Measurements from ENCODE around the gene LRG1. TPM values are rescaled to one million over a fixed set of nuclear protein-coding genes. Genes with fewer than 3 reads are reported as not detected.

The LRG1 gene
- total and polyA plus RNA-seq, 2 of the 13 experiments (the other 11 are each of a cell fraction or from before 2014, with no cell fraction given), result 12.0 to 39.3 TPM

GRCh38 chr19:4531562-4532165, 8.2 kb downstream of the LRG1 start (continued):
- TF ChIP-seq ZNF792 (CRISPR knock-in tag; IDR thresholded peaks at IDR 0.05) (peak; percentile 92; the same call in 1 of the 2 replicates), KDM5B (CRISPR knock-in tag; IDR thresholded peaks at IDR 0.05; ENCODE audit: borderline replicate concordance) (peak; percentile 92; the same call in 1 of the 2 replicates), KAT8 (CRISPR knock-in tag; IDR thresholded peaks at IDR 0.05) (peak; percentile 43; the same call in 1 of the 2 replicates), IRF2 (CRISPR knock-in tag; IDR thresholded peaks at IDR 0.05) (peak; percentile 82), SOX5 (CRISPR knock-in tag; IDR thresholded peaks at IDR 0.05; ENCODE audit: borderline replicate concordance) (peak; percentile 54), SATB2 (CRISPR knock-in tag; IDR thresholded peaks at IDR 0.05) (peak; percentile 67), ZHX2 (IDR thresholded peaks at IDR 0.05; ENCODE audit: low read depth) (no peak), ZHX2 (CRISPR knock-in tag; IDR thresholded peaks at IDR 0.05; ENCODE audit: borderline replicate concordance) (no peak), ZKSCAN8 (CRISPR knock-in tag; IDR thresholded peaks at IDR 0.05; ENCODE audit: borderline replicate concordance) (peak; percentile 48; the same call in 1 of the 2 replicates), POLR2AphosphoS5 (IDR thresholded peaks at IDR 0.05; ENCODE audit: low read depth, low read length) (no peak), MNT (IDR thresholded peaks at IDR 0.05) (peak; percentile 97), SP4 (CRISPR knock-in tag; IDR thresholded peaks at IDR 0.05) (peak; percentile 27; the same call in 1 of the 2 replicates), ARNT2 (CRISPR knock-in tag; IDR thresholded peaks at IDR 0.05; ENCODE audit: low read depth) (peak; percentile 85)
- TF ChIP-seq, protein P1, sequence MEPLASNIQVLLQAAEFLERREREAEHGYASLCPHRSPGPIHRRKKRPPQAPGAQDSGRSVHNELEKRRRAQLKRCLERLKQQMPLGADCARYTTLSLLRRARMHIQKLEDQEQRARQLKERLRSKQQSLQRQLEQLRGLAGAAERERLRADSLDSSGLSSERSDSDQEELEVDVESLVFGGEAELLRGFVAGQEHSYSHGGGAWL (CRISPR knock-in tag; IDR thresholded peaks at IDR 0.05), result peak; percentile 91
- TF ChIP-seq, protein P2, sequence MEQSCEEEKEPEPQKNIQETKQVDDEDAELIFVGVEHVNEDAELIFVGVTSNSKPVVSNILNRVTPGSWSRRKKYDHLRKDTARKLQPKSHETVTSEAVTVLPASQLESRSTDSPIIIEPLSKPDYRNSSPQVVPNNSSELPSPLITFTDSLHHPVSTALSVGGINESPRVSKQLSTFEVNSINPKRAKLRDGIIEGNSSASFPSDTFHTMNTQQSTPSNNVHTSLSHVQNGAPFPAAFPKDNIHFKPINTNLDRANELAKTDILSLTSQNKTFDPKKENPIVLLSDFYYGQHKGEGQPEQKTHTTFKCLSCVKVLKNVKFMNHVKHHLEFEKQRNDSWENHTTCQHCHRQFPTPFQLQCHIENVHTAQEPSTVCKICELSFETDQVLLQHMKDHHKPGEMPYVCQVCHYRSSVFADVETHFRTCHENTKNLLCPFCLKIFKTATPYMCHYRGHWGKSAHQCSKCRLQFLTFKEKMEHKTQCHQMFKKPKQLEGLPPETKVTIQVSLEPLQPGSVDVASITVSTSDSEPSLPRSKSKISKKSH (CRISPR knock-in tag; IDR thresholded peaks at IDR 0.05; ENCODE audit: borderline replicate concordance), result peak; percentile 87; the same call in 1 of the 2 replicates
- TF ChIP-seq, protein P3, sequence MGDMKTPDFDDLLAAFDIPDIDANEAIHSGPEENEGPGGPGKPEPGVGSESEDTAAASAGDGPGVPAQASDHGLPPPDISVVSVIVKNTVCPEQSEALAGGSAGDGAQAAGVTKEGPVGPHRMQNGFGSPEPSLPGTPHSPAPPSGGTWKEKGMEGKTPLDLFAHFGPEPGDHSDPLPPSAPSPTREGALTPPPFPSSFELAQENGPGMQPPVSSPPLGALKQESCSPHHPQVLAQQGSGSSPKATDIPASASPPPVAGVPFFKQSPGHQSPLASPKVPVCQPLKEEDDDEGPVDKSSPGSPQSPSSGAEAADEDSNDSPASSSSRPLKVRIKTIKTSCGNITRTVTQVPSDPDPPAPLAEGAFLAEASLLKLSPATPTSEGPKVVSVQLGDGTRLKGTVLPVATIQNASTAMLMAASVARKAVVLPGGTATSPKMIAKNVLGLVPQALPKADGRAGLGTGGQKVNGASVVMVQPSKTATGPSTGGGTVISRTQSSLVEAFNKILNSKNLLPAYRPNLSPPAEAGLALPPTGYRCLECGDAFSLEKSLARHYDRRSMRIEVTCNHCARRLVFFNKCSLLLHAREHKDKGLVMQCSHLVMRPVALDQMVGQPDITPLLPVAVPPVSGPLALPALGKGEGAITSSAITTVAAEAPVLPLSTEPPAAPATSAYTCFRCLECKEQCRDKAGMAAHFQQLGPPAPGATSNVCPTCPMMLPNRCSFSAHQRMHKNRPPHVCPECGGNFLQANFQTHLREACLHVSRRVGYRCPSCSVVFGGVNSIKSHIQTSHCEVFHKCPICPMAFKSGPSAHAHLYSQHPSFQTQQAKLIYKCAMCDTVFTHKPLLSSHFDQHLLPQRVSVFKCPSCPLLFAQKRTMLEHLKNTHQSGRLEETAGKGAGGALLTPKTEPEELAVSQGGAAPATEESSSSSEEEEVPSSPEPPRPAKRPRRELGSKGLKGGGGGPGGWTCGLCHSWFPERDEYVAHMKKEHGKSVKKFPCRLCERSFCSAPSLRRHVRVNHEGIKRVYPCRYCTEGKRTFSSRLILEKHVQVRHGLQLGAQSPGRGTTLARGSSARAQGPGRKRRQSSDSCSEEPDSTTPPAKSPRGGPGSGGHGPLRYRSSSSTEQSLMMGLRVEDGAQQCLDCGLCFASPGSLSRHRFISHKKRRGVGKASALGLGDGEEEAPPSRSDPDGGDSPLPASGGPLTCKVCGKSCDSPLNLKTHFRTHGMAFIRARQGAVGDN (CRISPR knock-in tag; IDR thresholded peaks at IDR 0.05), result peak; percentile 100
